ENCODE results near the gene PAPPA2. TPM values are rescaled to one million over a fixed set of nuclear protein-coding genes. Genes with fewer than 3 reads are reported as not detected.
"Not testable (repeated sequence)": the region's sequence is repeated elsewhere in the genome, so short reads cannot be mapped to it uniquely, and the experiment has no call there.

The PAPPA2 gene
- total RNA-seq, result 0.07 TPM in 1 of 2 replicates, not detected in the other

GRCh38 chr1:176462674-176463378 lies at the start of gene PAPPA2:
PAPPA2 (plus strand) TSS chr1:176463175; CDS start chr1:176556323, 93,148 bp downstream.
- intact Hi-C loops (cut with micrococcal nuclease), result no loop called here

- intact Hi-C loops (cut with micrococcal nuclease), result no loop called here
These were observed 46.2 kb upstream of the PAPPA2 start for GRCh38 chr1:176416777-176417176.

GRCh38 chr1:176419608-176420007 lies 43.4 kb upstream of the PAPPA2 start:
- intact Hi-C loops (cut with micrococcal nuclease), result not testable (repeated sequence)

- intact Hi-C loops (cut with micrococcal nuclease), result no loop called here
These were observed 28.7 kb upstream of the PAPPA2 start for GRCh38 chr1:176434234-176434633.

GRCh38 chr1:176436251-176436650 lies 26.7 kb upstream of the PAPPA2 start:
- intact Hi-C loops (cut with micrococcal nuclease), result no loop called here

GRCh38 chr1:176440176-176440575 lies 22.8 kb upstream of the PAPPA2 start:
- intact Hi-C loops (cut with micrococcal nuclease), result no loop called here

- intact Hi-C loops (cut with micrococcal nuclease), result no loop called here
These were observed 18.7 kb upstream of the PAPPA2 start for GRCh38 chr1:176444286-176444685.

GRCh38 chr1:176445402-176445801 lies 17.6 kb upstream of the PAPPA2 start:
- intact Hi-C loops (cut with micrococcal nuclease), result no loop called here

GRCh38 chr1:176448340-176448739 lies 14.6 kb upstream of the PAPPA2 start:
- intact Hi-C loops (cut with micrococcal nuclease), result no loop called here

GRCh38 chr1:176450526-176450925 lies 12.4 kb upstream of the PAPPA2 start:
- intact Hi-C loops (cut with micrococcal nuclease), result no loop called here

- intact Hi-C loops (cut with micrococcal nuclease), result not testable (repeated sequence)
These were observed 11.2 kb upstream of the PAPPA2 start for GRCh38 chr1:176451741-176452140.

GRCh38 chr1:176456795-176457194 lies 6.2 kb upstream of the PAPPA2 start:
- intact Hi-C loops (cut with micrococcal nuclease), result no loop called here

GRCh38 chr1:176460544-176461336 lies 2.2 kb upstream of the PAPPA2 start:
- intact Hi-C loops (cut with micrococcal nuclease), result no loop called here

- intact Hi-C loops (cut with micrococcal nuclease), result no loop called here
These were observed 1.4 kb upstream of the PAPPA2 start for GRCh38 chr1:176461576-176461975.

GRCh38 chr1:176466514-176466913 lies 3.5 kb downstream of the PAPPA2 start:
- intact Hi-C loops (cut with micrococcal nuclease), result loop anchor here (1.0 kb wide), 1 partner anchor 91 kb away; no protein-coding TSS in a partner anchor

- intact Hi-C loops (cut with micrococcal nuclease), result no loop called here
These were observed 6.6 kb downstream of the PAPPA2 start for GRCh38 chr1:176469450-176470010.

- intact Hi-C loops (cut with micrococcal nuclease), result no loop called here
These were observed 8.6 kb downstream of the PAPPA2 start for GRCh38 chr1:176471338-176472121.

GRCh38 chr1:176479971-176480370 lies 17.0 kb downstream of the PAPPA2 start:
- intact Hi-C loops (cut with micrococcal nuclease), result no loop called here

GRCh38 chr1:176480750-176481149 lies 17.8 kb downstream of the PAPPA2 start:
- intact Hi-C loops (cut with micrococcal nuclease), result no loop called here

GRCh38 chr1:176485083-176485482 lies 22.1 kb downstream of the PAPPA2 start:
- intact Hi-C loops (cut with micrococcal nuclease), result no loop called here

GRCh38 chr1:176494436-176494835 lies 31.5 kb downstream of the PAPPA2 start:
- intact Hi-C loops (cut with micrococcal nuclease), result no loop called here

All from T-helper 2 cell treated with Interferon-gamma antibody and Interleukin-4, amounts not matched to agents 100 ng/mL and 5 ng/mL, for 36 hours (primary cell).